SU-DHL-6 (cell line): Measurements from ENCODE around the gene RELL1.

Experiments used
- H2AFZ ChIP-seq: fragments of 200-600 bp; sonication (generic); 2 replicates; pipeline ENCODE4 v1.6.1; 2014; ENCODE audit warnings: low read depth, mild to moderate bottlenecking, moderate library complexity, mixed read lengths, antibody characterized with exemption, low read length; ENCODE audit not compliant: severe bottlenecking
- H3F3A ChIP-seq: fragments of 200-600 bp; shearing (Covaris generic); 2 replicates; pipeline ENCODE4 v1.6.0; 2016; ENCODE audit warnings: antibody characterized with exemption, mild to moderate bottlenecking; ENCODE audit not compliant: insufficient read depth
- H3K27ac ChIP-seq: fragments of 200-600 bp; sonication (generic); 2 replicates; pipeline ENCODE4 v1.5.1; 2016; ENCODE audit warnings: low read depth, mild to moderate bottlenecking, low read length, moderate library complexity, mixed read lengths
- H3K27me3 ChIP-seq: fragments of 200-600 bp; sonication (generic), shearing (Covaris generic); 2 replicates; pipeline ENCODE4 v1.6.0; 2014; ENCODE audit warnings: mild to moderate bottlenecking, low read length
- H3K36me3 ChIP-seq: fragments of 200-600 bp; sonication (generic); 2 replicates; pipeline ENCODE4 v1.6.1; 2014; ENCODE audit warnings: mild to moderate bottlenecking, low read length, mixed read lengths
- H3K4me2 ChIP-seq: fragments of 300-600, 200-600 bp; shearing (Covaris generic), sonication (generic); 2 replicates; pipeline ENCODE4 v1.6.0; 2014; ENCODE audit warnings: low read length, low read depth, mild to moderate bottlenecking; ENCODE audit not compliant: poor library complexity, severe bottlenecking
- H3K4me3 ChIP-seq: fragments of 200-600 bp; sonication (generic); 2 replicates; pipeline ENCODE4 v1.5.1; 2014; ENCODE audit warnings: antibody characterized with exemption, low read length, mild to moderate bottlenecking, mixed read lengths; ENCODE audit not compliant: insufficient read depth, poor library complexity, severe bottlenecking
- H3K79me2 ChIP-seq: fragments of 200-600 bp; sonication (generic); 2 replicates; pipeline ENCODE4 v1.6.1; 2014; ENCODE audit warnings: mild to moderate bottlenecking, low read length, moderate library complexity; ENCODE audit not compliant: insufficient read depth
- H3K9ac ChIP-seq: fragments of 200-600 bp; sonication (generic); 2 replicates; pipeline ENCODE4 v1.7.0; 2014; ENCODE audit warnings: mild to moderate bottlenecking, low read length
- H3K9me2 ChIP-seq: fragments of 200-600 bp; sonication (generic); replicated peaks from 2 replicates; pipeline ENCODE4 v1.6.1; 2014; ENCODE audit warnings: low read length; ENCODE audit not compliant: insufficient read depth
- H3K9me3 ChIP-seq: fragments of 200-600 bp; sonication (generic); 2 replicates; pipeline ENCODE4 v1.6.1; 2014; ENCODE audit warnings: low read length, mixed read lengths; ENCODE audit not compliant: insufficient read depth
- H4K20me1 ChIP-seq: fragments of 200-600 bp; sonication (generic); 2 replicates; pipeline ENCODE4 v1.6.1; 2014; ENCODE audit warnings: low read depth, mild to moderate bottlenecking, antibody characterized with exemption, low read length, moderate library complexity, mixed read lengths
- EZH2phosphoT487 ChIP-seq: fragments of 200-600 bp; sonication (generic), shearing (Covaris generic); conservative IDR thresholded peaks from 2 replicates; pipeline ENCODE4 v1.6.1; 2018; ENCODE audit warnings: mild to moderate bottlenecking, antibody characterized with exemption, low read length, moderate library complexity, mixed read lengths
- TF ChIP-seq, protein P1 (sequence below): fragments of 200-600 bp; sonication (generic); IDR thresholded peaks from one replicate; pipeline ENCODE4 v1.5.1; 2017; ENCODE audit warnings: antibody characterized with exemption, mild to moderate bottlenecking, low read length, moderate library complexity; ENCODE audit not compliant: insufficient read depth, poor library complexity, severe bottlenecking

Gene RELL1

DNA sequence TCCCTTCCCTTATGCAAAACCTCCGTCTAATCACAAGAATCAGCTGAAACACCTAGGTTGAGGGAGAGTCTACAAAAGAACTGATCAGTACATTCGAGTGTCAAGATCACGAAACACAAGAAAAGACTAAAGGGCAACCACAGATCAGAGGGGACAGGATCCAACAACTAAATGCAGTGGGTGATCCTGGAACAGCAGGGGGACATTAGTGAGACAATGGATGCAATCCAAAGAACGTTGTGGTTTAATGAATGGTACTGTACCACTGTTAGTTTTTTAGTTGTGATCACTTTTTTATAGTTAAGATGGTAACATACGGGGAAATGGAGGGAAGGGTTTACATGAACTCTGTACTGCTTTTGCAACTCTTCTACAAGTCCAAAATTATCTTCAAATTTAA lies 79.2 kb downstream of the RELL1 start:
- H3K27ac ChIP-seq = no peak overlapping the region
- H3K9me2 ChIP-seq = no peaks in the 10 kb centered on the region
- H3K9ac ChIP-seq = no peak overlapping the region
- H3F3A ChIP-seq = no peaks in the 10 kb centered on the region
- TF ChIP-seq EZH2phosphoT487 = no peak
- TF ChIP-seq, protein P1, sequence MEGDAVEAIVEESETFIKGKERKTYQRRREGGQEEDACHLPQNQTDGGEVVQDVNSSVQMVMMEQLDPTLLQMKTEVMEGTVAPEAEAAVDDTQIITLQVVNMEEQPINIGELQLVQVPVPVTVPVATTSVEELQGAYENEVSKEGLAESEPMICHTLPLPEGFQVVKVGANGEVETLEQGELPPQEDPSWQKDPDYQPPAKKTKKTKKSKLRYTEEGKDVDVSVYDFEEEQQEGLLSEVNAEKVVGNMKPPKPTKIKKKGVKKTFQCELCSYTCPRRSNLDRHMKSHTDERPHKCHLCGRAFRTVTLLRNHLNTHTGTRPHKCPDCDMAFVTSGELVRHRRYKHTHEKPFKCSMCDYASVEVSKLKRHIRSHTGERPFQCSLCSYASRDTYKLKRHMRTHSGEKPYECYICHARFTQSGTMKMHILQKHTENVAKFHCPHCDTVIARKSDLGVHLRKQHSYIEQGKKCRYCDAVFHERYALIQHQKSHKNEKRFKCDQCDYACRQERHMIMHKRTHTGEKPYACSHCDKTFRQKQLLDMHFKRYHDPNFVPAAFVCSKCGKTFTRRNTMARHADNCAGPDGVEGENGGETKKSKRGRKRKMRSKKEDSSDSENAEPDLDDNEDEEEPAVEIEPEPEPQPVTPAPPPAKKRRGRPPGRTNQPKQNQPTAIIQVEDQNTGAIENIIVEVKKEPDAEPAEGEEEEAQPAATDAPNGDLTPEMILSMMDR = no peak
- no peaks in the 10 kb centered on the region for H4K20me1 ChIP-seq
- H3K27me3 ChIP-seq = no peaks in the 10 kb centered on the region
- no peak overlapping the region for H3K4me3 ChIP-seq
- no peak overlapping the region for H3K4me2 ChIP-seq
- no peaks in the 10 kb centered on the region for H3K79me2 ChIP-seq
- no peak overlapping the region for H2AFZ ChIP-seq
- H3K9me3 ChIP-seq = no peaks in the 10 kb centered on the region
- no peaks in the 10 kb centered on the region for H3K36me3 ChIP-seq

DNA sequence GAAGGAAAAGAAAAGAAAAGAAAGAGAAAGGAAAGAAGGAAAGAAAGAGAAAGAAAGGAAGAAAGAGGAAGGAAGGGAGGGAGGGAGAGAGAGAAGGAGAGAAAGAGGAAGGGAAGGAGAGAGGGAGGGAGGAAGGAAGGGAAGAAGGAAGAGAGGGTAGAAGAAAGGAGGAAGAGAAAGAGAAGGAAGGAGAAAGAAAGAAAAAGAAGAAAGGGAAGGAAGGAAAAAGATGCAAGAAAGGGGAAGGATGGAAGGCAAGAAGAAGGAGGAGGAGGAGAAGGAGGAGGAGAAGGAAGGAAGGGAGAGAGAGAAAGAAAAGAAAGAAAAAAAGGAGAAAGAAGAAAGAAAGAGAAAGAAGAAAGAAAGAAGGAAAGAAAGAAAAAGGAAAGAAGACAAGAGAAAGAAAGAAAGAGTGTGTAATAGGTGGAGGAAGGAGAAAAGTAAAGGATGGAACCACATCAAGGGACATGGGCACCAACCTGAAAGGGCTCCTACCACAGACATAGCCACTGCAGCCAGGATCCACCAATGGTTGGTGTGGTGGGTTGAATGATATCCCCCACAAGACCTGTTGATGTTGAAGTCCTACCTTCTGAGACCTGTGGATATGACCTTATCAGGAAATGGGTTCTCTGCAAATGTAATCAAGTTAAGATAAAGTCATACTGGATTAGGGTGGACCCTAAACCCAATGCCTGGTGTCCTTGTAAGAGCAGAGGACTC lies 80.2 kb downstream of the RELL1 start:
- Histone ChIP-seq H3K27ac (no peak overlapping the region), H3K4me3 (no peak overlapping the region), H3K9me3 (no peaks in the 10 kb centered on the region), H3K36me3 (no peaks in the 10 kb centered on the region), H2AFZ (no peak overlapping the region), H4K20me1 (no peaks in the 10 kb centered on the region), H3K9me2 (no peaks in the 10 kb centered on the region), H3K79me2 (no peaks in the 10 kb centered on the region), H3K9ac (no peak overlapping the region), H3K4me2 (no peak overlapping the region), H3F3A (no peaks in the 10 kb centered on the region), H3K27me3 (no peaks in the 10 kb centered on the region)
- TF ChIP-seq, protein P1 = no peak
- no peak for TF ChIP-seq EZH2phosphoT487

DNA sequence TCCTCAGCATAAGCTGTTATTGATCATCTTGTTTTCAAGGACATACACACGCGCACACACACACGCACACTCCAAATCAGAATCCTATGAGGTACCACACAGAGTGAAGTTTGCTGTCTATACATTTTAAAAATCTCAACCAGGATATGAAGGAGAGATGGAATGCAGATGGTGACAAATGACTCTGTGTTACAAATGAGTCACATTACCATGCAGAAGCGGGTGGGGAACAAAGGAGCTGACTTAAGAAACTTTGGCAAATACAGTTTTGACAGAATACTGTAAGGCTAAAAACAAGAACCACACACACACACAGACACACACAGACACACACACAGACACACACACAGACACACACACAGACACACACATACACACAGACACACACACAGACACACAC lies 81.7 kb downstream of the RELL1 start:
- Histone ChIP-seq H3K79me2 (no peaks in the 10 kb centered on the region), H3K9ac (no peak overlapping the region), H3K9me2 (no peaks in the 10 kb centered on the region), H3F3A (no peaks in the 10 kb centered on the region), H3K9me3 (no peaks in the 10 kb centered on the region), H3K4me2 (no peak overlapping the region), H4K20me1 (no peaks in the 10 kb centered on the region), H3K36me3 (no peaks in the 10 kb centered on the region), H2AFZ (no peak overlapping the region), H3K27ac (no peak overlapping the region), H3K4me3 (no peak overlapping the region), H3K27me3 (no peaks in the 10 kb centered on the region)
- TF ChIP-seq EZH2phosphoT487 = no peak
- TF ChIP-seq, protein P1 = no peak

DNA sequence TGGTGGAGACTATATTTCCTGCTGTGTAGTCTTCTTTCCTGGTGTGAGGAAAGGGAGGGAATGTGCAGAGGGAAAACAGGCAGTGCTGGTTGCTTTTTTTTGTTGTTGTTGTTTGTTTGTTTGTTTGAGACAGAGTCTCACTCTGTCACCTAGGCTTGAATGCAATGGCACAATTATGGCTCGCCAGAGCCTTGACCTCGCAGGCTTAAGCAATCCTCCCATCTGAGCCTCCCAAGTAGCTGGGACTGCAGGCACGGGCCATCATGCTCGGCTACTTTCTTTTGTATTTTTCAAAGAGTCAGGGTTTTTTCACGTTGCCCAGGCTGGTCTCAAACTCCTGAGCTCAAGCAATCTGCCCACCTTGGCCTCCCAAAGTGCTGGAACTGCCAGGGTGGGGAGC lies 82.5 kb downstream of the RELL1 start:
- Histone ChIP-seq H2AFZ (no peak overlapping the region), H3K4me2 (no peak overlapping the region), H3K4me3 (no peak overlapping the region), H4K20me1 (no peaks in the 10 kb centered on the region), H3K27me3 (no peaks in the 10 kb centered on the region), H3K36me3 (no peaks in the 10 kb centered on the region), H3K79me2 (no peaks in the 10 kb centered on the region), H3F3A (no peaks in the 10 kb centered on the region), H3K27ac (no peak overlapping the region), H3K9ac (no peak overlapping the region), H3K9me2 (no peaks in the 10 kb centered on the region), H3K9me3 (no peaks in the 10 kb centered on the region)
- no peak for TF ChIP-seq EZH2phosphoT487
- TF ChIP-seq, protein P1 = no peak
